BJ (cell line): ENCODE results near the gene TPPP3. TPM values are rescaled to one million over a fixed set of nuclear protein-coding genes. Genes with fewer than 3 reads are reported as not detected.

Source experiments
- CTCF ChIA-PET: fragments of 350-600 bp; formaldehyde crosslinking; extraction: SDS; loops from one replicate; lab custom pipeline; 2021; ENCODE audit warnings: antibody characterized with exemption, inconsistent platforms; lab: Yijun Ruan, JAX
- POLR2A ChIA-PET: fragments of 300-600 bp; sonication (Branson Sonifier 250); formaldehyde crosslinking; extraction: SDS; loops from one replicate; lab custom pipeline; 2021; ENCODE audit warnings: antibody characterized with exemption; lab: Charles Lee
- DNase-seq: peaks from one replicate; pipeline ENCODE4 v3.0.0-alpha.2; 2011; ENCODE audit warnings: low read depth
- H3K27me3 ChIP-seq: 2 replicates; pipeline ENCODE4 v1.6.0; 2011; ENCODE audit warnings: low read length; ENCODE audit not compliant: control insufficient read depth, insufficient read depth
- H3K36me3 ChIP-seq: 2 replicates; pipeline ENCODE4 v1.5.1; 2011; ENCODE audit warnings: low read length; ENCODE audit not compliant: control insufficient read depth, insufficient read depth
- H3K4me3 ChIP-seq: 2 replicates; pipeline ENCODE4 v1.5.1; 2011; ENCODE audit warnings: low read depth, mild to moderate bottlenecking, control low read depth, low read length
- polyA plus RNA-seq: library from polyadenylated mRNA; depleted of rRNA; stranded (reverse); fragments of >200 nt; gene quantifications from 2 replicates; pipeline ENCODE4 v1.2.3, GENCODE V29; 2011
- TF ChIP-seq, protein P1 (sequence below): IDR thresholded peaks from 2 replicates; pipeline ENCODE4 v1.5.1; 2011; ENCODE audit warnings: low read depth, mild to moderate bottlenecking, control low read depth, inconsistent platforms, low read length, moderate library complexity; ENCODE audit not compliant: insufficient read depth

TPPP3 gene
- polyA plus RNA-seq, 1 experiment = 0.64 TPM

DNA sequence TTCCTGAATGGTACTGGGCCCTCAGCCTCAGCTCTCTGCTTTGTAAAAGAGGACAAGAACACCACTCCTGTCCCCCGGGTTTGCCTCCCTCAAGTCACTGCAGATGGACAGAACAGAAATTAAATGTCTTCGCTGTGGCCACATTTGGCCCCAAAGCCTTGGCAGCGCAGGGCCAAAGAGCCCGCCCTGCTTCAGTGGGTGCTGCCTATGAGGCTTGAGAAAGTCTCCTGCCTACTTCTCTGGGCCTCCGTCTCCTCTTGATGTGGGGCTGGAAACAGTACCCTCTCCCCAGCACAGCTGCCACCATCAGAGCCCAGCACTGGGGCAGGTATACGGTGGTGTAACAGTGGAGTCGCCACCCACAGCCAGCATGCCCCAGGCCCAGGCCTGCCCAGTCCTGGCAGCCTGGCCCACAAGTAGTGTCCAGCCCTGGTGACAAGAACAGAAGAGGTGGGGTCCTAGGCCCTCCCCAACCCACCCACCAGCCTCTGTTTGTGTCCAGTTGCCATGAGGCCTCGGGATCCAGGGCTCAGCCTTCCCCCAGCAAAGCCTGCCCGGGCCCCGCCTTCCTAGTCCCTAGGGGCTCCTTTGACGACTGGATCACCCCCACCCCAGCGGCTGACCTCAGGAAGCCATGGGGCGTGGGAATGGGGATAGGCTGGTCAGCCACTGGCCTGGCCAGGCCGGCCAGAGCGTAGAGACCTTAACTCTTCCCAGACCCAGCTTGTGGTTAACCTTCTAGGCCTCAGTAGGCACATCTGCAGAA lies 3.9 kb upstream of the TPPP3 start:
- Histone ChIP-seq H3K4me3 (no peak overlapping the region), H3K36me3 (no peaks in the 10 kb centered on the region), H3K27me3 (peaks cover 6% of the 10 kb centered on the region)
- DNase-seq = no peak
- TF ChIP-seq, protein P1, sequence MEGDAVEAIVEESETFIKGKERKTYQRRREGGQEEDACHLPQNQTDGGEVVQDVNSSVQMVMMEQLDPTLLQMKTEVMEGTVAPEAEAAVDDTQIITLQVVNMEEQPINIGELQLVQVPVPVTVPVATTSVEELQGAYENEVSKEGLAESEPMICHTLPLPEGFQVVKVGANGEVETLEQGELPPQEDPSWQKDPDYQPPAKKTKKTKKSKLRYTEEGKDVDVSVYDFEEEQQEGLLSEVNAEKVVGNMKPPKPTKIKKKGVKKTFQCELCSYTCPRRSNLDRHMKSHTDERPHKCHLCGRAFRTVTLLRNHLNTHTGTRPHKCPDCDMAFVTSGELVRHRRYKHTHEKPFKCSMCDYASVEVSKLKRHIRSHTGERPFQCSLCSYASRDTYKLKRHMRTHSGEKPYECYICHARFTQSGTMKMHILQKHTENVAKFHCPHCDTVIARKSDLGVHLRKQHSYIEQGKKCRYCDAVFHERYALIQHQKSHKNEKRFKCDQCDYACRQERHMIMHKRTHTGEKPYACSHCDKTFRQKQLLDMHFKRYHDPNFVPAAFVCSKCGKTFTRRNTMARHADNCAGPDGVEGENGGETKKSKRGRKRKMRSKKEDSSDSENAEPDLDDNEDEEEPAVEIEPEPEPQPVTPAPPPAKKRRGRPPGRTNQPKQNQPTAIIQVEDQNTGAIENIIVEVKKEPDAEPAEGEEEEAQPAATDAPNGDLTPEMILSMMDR = no peak
- CTCF ChIA-PET = interaction anchor here (1.5 to 1.7 kb wide), 2 partner anchors 16 to 19 kb away, joined by 3 to 4 read pairs; partner anchors contain the start of gene ZDHHC1
- POLR2A ChIA-PET = no interaction called here

DNA sequence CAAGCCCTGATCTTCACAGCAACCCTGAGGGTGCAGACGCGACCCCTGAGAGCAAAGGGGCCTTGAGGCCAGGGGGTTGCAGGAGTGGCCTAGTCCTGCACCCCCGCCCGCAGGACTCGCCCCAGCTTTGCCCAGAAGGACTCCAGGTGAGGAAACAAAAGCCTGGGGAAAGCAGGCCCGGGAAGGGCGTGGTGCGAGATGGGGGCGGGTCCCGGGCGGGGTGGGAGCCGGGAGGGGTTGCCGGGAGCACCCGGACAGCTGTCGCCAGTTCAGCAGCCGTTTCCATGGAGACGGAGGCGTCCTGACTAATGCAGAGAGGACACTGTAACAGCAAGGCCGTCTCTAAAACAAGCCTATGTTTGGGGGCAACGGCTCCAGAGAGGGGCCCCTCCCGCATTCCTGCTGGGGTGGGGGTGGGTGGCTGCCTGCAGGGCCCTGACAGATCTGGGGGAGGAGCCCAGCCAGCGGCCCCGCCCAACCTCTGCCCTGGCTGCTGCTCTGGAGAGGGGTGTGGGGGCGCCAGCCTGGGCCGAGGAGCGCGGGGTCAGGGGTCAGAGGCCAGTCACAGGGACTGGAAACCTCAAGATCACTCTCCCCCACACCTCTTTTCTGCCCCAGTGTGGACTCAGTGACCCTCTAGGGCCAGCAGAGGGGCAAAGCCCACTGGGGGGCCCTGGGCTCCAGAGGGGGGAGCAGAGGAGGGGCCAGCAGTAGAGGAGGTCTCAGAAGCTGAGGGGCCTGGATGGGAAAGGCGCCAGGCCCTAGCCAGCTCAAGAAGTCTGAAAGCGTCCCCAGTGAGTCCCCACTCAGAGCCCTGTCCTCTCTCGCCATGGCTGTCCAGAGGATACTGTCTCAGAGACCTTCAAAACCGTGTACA lies 3.1 kb upstream of the TPPP3 start:
- TF ChIP-seq, protein P1 = no peak
- Histone ChIP-seq H3K4me3 (no peak overlapping the region; the same call in 1 of the 2 replicates), H3K27me3 (peaks cover 6% of the 10 kb centered on the region), H3K36me3 (no peaks in the 10 kb centered on the region)
- peak; percentile 53 for DNase-seq
- CTCF ChIA-PET = interaction anchor here (1.0 to 1.8 kb wide), 5 partner anchors 12 to 188 kb away, joined by 3 to 5 read pairs (median 4); partner anchors contain the start of gene ZDHHC1
- POLR2A ChIA-PET = no interaction called here

DNA sequence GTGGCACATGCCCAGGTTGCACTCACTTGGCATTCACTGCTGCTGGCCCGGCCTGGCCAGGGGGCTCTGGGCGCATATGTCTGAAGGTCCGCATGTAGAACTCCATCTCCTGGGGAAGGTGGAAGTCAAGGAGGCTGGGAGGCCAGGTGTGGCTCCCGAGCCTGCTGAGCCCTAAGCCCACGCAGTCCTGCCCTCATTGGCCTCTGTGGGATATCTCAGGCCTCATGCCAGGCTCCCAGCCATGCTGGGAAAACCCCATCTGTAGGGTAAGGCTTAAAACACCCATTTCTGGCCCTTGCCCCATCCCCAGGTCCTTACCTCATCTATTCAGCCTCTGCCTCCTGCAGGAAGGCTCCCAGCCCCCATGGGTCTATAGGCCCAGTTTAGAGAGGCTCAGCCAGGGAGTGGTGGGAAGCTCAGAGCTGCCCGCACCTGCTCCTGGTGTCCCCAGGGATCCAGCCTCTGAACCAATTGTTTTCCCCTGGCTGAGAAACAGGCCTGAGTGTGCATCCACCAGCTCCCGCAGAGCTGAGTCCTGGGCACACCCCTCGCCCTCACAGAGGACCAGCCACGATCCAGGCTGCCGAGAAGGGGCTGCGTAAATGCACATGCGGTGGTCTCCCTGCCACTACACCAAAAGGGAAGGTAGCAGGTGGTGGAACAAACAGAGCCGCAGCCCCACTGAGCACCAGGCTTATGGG lies 2.3 kb upstream of the TPPP3 start:
- H3K4me3 ChIP-seq = no peak overlapping the region
- H3K36me3 ChIP-seq = no peaks in the 10 kb centered on the region
- peaks cover 6% of the 10 kb centered on the region for H3K27me3 ChIP-seq
- DNase-seq = no peak
- ChIA-PET CTCF (interaction anchor here (1.0 to 1.8 kb wide), 4 partner anchors 13 to 187 kb away, joined by 3 to 5 read pairs (median 4); partner anchors contain the start of gene ZDHHC1), POLR2A (no interaction called here)
- TF ChIP-seq, protein P1 = no peak

DNA sequence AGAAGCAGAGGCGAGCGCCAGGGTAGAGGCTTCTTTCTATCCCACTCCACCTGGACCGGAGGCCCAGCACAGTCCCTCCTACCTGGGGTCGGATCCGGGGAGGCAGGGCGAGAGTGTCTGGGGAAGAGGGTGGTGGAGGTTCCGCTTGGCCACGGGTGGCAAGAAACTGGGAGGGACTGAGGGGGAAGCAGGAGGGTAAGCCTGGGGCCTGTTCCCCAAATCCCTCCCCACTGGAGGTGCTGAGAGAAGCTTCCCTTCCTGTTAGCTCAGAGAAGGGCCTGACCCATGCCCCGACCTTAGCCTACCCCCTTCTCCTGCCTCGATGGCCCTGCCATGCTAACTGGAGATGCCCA lies 1.8 kb upstream of the TPPP3 start:
- Histone ChIP-seq H3K27me3 (peaks cover 6% of the 10 kb centered on the region), H3K4me3 (no peak overlapping the region), H3K36me3 (no peaks in the 10 kb centered on the region)
- ChIA-PET POLR2A (no interaction called here), CTCF (interaction anchor here (1.0 to 1.8 kb wide), 2 partner anchors 13 to 187 kb away, joined by 3 to 5 read pairs; no protein-coding TSS in a partner anchor)
- no peak for DNase-seq
- TF ChIP-seq, protein P1 = no peak
